ENCODE results near the gene SVIP.

GRCh38 chr11:22774716-22775115 lies 54.9 kb downstream of the SVIP start:
- TF ChIP-seq CTCF (IDR thresholded peaks at IDR 0.05; ENCODE audit: low read depth, low read length, missing input control) (no peak), SP1 (IDR thresholded peaks at IDR 0.05) (no peak), JUND (IDR thresholded peaks at IDR 0.05) (no peak), GABPA (IDR thresholded peaks at IDR 0.05 in 1 of 2, conservative IDR thresholded peaks at IDR 0.05 in 1 of 2) (no peak), EGR1 (IDR thresholded peaks at IDR 0.05; ENCODE audit: low read depth in 2 of 2) (no peak), TAF1 (conservative IDR thresholded peaks at IDR 0.05) (no peak), ZBTB33 (IDR thresholded peaks at IDR 0.05) (no peak), YY1 (IDR thresholded peaks at IDR 0.05) (no peak), HNF4G (IDR thresholded peaks at IDR 0.05) (no peak), RAD21 (IDR thresholded peaks at IDR 0.05) (no peak), FOXA1 (IDR thresholded peaks at IDR 0.05) (no peak), REST (IDR thresholded peaks at IDR 0.05) (no peak)
